GM04504 (cell line): Measurements from ENCODE around the gene TMEM179B.
"Not testable (repeated sequence)": the region's sequence is repeated elsewhere in the genome, so short reads cannot be mapped to it uniquely, and the experiment has no call there.

Experiments
- DNase-seq: peaks from one replicate; pipeline ENCODE4 v3.0.0-alpha.2; 2012; ENCODE audit warnings: low read depth

TMEM179B gene

DNA sequence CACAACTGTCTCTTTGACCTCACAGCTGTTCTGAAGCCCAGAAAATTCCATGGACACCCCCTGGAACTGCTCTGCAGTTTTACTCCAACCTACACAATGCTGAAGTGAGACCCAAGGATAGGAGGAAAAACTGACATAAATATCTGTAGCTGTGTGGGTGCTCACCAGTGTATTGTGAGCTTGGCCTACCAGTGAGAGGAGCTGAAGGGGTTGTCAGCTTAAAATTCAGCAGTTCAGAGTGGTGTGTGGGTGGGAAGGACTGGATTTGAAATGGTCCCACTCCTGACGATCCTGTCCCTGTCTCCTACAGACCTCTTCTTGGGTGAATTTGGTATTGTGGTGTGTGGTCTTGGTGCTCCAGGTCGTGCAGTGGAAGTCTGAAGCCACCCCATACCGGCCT is 2.4 kb downstream of the TMEM179B start:
- DNase-seq, result no peak

GRCh38 chr11:62791501-62792201 is 4.4 kb downstream of the TMEM179B start, which contains the start of gene TMEM223:
Gene TMEM223, minus strand, starts transcription at chr11:62792006. Its CDS starts 12 bp downstream, at chr11:62791994.
- peak; percentile 54 for DNase-seq

DNA sequence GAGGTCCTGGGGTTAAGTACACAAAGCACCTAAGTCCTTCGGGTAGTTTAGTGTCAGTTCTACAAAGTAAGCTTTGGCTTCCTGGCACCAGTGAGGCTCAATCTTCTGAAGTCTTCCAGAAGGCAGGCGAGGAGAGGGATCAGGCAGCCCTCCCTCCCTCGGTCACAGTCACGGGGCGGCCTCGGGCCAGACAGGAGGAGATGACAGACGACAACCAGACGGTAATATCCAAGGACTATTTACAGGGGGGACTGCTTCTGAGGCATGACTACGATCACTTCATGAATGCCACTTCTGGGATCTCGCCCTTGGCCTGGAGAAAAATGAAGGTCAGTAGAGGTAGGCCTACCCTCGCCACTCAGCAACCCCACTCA is 5.0 kb downstream of the TMEM179B start:
- DNase-seq, result no peak

DNA sequence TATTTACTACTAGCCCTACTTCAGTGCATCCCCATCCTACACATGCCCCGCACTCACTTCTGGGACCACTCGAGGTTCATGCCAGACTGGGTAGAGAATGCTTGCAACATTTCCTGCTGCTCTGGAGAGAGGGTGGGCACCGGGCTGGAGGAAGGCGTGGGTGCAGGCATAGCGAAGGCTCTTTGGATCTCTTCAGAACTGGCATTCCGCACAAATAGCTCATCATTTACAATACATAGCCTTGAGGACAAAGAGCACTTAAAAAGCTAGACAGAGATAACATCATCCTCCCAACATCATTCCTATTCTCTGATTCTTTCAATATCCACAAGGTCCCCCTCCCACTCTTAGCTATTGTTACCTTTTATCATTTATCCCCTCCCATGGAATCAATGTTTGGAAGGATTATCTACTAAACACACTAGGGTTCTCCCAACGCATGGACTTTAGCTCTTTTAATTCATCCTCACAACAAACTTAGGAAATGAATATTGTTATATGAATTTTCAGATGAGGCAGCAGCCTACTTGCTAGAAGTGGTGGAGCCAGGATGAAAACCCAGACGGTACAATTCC is 7.1 kb downstream of the TMEM179B start:
- DNase-seq, result no peak

DNA sequence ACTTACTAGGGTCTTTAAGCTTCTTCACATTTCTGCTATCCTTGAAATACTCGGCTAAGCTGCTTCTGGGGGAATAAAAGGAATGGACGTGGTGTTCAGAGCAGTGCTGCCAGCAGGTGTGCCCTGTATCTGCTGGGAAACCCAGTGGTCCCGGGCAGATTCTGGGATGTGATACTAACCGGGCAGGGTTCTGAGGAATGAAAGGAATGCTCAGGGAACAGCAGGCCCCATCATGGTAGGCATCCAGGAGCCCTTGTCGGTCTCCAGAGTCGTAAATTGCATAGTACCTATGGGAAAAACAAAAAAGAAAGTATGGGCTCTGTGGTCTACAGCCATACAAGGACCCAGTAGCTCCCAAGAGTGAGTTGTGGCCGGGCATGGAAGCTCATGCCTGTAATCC is 9.1 kb downstream of the TMEM179B start:
- no peak for DNase-seq

- no peak for DNase-seq
These were observed 12.3 kb downstream of the TMEM179B start for GRCh38 chr11:62799486-62799885.

- DNase-seq, result no peak
These were observed 13.9 kb downstream of the TMEM179B start for GRCh38 chr11:62801071-62801470.

GRCh38 chr11:62804310-62805075 is 17.3 kb downstream of the TMEM179B start:
- DNase-seq, result peak; percentile 19

GRCh38 chr11:62805076-62805892 is 18.1 kb downstream of the TMEM179B start, which contains the start of gene NXF1:
Gene NXF1, minus strand, starts transcription at chr11:62805440. Its CDS starts 84 bp downstream, at chr11:62805356.
- DNase-seq, result peak; percentile 86

DNA sequence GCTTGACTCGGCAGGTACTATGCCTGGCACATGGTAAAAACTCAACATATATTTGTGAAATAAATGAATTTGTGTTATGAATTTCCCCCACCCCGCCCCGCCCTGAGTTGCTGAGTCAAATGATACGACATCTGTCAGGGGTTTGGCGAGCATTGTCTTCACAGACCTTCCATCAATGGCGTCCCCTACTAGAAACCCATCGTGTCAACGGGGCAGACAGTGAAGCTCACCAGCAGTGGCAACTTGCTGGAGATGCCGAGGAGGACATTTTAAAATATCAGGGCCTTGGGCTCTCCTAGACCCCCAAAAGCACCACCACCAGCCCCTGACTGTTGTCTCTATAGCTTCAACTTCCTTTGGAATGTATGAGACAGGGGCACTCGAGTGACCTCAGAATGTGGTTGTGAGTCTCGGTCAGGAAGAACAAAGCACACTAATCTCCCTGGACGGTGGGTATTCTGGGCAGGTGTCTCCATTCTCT is 18.8 kb downstream of the TMEM179B start:
- no peak for DNase-seq

DNA sequence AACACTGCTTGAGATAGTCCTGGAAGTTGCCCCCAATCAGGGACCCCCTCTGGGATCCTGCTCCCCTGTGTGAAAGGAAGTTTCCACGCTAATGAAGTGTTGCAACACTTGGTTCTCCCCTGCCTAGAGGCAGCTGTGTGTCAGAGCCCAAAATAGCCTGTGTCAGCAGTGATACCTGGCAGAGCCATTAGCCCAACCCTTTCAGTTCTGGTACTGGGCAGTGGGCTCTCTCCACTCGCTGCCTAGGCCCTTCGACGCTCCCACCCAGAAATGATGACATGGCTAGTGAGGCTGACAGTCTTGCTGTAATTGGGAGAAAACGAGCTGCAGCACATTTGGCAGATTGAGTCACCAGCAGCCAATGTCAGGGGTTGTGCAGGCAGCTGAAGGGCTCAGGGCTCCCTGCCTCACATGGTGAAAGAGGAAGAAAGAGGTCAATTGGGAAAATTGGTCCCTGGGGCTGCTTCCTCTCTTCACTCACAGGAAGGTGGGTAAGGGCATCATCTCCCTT is 19.5 kb downstream of the TMEM179B start:
- DNase-seq, result no peak

GRCh38 chr11:62810748-62811147 is 23.5 kb downstream of the TMEM179B start:
- DNase-seq, result no peak

GRCh38 chr11:62811659-62812058 is 24.5 kb downstream of the TMEM179B start:
- no peak for DNase-seq

GRCh38 chr11:62816557-62816956 is 29.4 kb downstream of the TMEM179B start:
- no peak for DNase-seq

DNA sequence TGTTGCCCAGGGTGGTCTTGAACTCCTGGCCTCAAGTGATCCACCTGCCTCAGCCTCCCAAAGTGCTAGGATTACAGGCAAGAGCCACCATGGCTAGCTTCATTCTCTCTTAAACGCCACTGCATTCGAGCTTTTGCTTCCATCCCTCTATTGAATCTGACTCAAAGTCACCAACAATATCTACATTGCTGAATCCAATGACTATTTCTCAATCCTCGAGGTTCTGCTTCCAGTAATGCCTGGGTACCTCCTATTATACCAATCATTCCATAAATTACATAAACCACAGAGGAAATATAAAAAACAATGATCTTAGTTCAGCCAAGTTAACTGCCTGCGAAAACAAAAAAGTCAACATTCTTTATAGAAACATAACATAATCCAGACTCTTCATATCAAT is 29.9 kb downstream of the TMEM179B start:
- no peak for DNase-seq

DNA sequence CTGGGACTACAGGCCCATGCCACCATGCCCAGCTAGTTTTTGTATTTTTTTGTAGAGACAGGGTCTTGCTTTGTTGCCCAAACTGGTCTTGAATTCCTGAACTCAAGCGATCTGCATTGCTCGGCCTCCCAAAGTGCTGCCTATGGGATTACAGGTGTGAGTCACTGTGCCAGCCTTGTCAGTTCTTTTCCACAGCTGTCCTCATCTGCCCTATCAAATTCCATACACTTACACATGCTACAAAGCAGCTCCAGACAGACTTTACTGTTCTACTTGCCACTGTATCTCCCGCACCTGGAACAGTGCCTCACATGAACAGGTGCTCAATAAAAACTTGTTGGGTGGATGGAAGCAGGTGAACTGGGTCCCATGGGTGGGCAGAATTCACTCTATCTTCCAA is 36.5 kb downstream of the TMEM179B start:
- DNase-seq, result no peak

DNA sequence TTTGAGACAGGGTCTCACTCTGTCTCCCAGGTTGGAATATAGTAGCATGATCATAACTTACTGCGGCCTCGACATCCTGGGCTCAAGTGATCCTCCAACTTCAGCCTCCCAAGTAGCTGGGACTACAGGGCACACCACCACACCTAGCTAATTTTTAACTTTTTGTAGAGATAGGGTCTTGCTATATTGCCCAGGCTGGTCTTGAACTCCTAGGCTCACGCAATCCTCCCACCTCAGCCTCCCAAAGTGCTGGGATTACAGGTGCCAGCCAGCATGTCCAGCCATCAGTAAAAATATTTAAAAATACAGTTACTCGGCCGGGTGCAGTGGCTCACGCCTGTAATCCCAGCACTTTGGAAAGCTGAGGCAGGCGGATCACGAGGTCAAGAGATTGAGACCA is 40.9 kb downstream of the TMEM179B start:
- not testable (repeated sequence) for DNase-seq

GRCh38 chr11:62830904-62831519 is 43.8 kb downstream of the TMEM179B start:
- no peak for DNase-seq

GRCh38 chr11:62831520-62832335 is 44.5 kb downstream of the TMEM179B start, which contains the start of gene STX5:
Gene STX5, minus strand, starts transcription at chr11:62832051. Its CDS starts 808 bp downstream, at chr11:62831243.
- peak; percentile 97 for DNase-seq
